ENCODE results near the gene SC5D. TPM values are rescaled to one million over a fixed set of nuclear protein-coding genes. Genes with fewer than 3 reads are reported as not detected.

SC5D gene
- total RNA-seq, 1 experiment from 2014 or later, result 79.2 TPM

GRCh38 chr11:121274332-121274991 is 18.1 kb upstream of the SC5D start (continued):
- TF ChIP-seq E2F4 (CRISPR knock-in tag; IDR thresholded peaks at IDR 0.05; ENCODE audit: borderline replicate concordance, low read depth), result no peak
- TF ChIP-seq ZNF281 (CRISPR knock-in tag; IDR thresholded peaks at IDR 0.05), result no peak
- TF ChIP-seq HMGA2 (CRISPR knock-in tag; IDR thresholded peaks at IDR 0.05), result no peak
- no peak for TF ChIP-seq ATF3 (CRISPR knock-in tag; conservative IDR thresholded peaks at IDR 0.05)

- Mint-ChIP-seq H3K9me3 (peaks cover 39% of the 10 kb centered on the region), H3K4me3 (no peak overlapping the region), H3K27ac (no peak overlapping the region), H3K4me1 (peaks cover 11% of the 10 kb centered on the region), H3K36me3 (peaks cover 27% of the 10 kb centered on the region), H3K27me3 (ENCODE audit: low read depth) (peaks cover 19% of the 10 kb centered on the region)
- CTCF ChIA-PET, result no interaction called here
- TF ChIP-seq CREB1 (CRISPR knock-in tag; IDR thresholded peaks at IDR 0.05) (no peak), STAT6 (CRISPR knock-in tag; conservative IDR thresholded peaks at IDR 0.05; ENCODE audit: low read depth) (no peak), IRF1 (CRISPR knock-in tag; IDR thresholded peaks at IDR 0.05) (no peak), ERG (CRISPR knock-in tag; IDR thresholded peaks at IDR 0.05) (no peak), EMX1 (CRISPR knock-in tag; IDR thresholded peaks at IDR 0.05) (no peak), ZNF138 (CRISPR knock-in tag; conservative IDR thresholded peaks at IDR 0.05) (no peak), ZNF396 (CRISPR knock-in tag; IDR thresholded peaks at IDR 0.05; ENCODE audit: borderline replicate concordance) (no peak), ESRRA (CRISPR knock-in tag; IDR thresholded peaks at IDR 0.05; ENCODE audit: borderline replicate concordance) (no peak), ZNF281 (CRISPR knock-in tag; IDR thresholded peaks at IDR 0.05) (no peak), USF1 (CRISPR knock-in tag; IDR thresholded peaks at IDR 0.05) (no peak), AFF4 (CRISPR knock-in tag; IDR thresholded peaks at IDR 0.05; ENCODE audit: borderline replicate concordance) (no peak)
- DNase-seq (ENCODE audit: low spot score) (no peak), ATAC-seq (no peak)
- POLR2A ChIA-PET, result no interaction called here
Measured at GRCh38 chr11:121281698-121282097, 10.9 kb upstream of the SC5D start.
